Activated CD8-positive, alpha-beta memory T cell treated with anti-CD3 and anti-CD28 coated beads for 1 hour (primary cell): ENCODE measurements around the gene PPM1N.
"Not testable (repeated sequence)": the region's sequence is repeated elsewhere in the genome, so short reads cannot be mapped to it uniquely, and the experiment has no call there.

Source experiments
- DNase-seq, 2 donors: peaks; one replicate each; pipeline ENCODE4 v3.0.0-alpha.2; 2020; ENCODE audit warnings: low read depth in 1 of 2; ENCODE audit errors: extremely low read depth in 1 of 2

Gene PPM1N

DNA sequence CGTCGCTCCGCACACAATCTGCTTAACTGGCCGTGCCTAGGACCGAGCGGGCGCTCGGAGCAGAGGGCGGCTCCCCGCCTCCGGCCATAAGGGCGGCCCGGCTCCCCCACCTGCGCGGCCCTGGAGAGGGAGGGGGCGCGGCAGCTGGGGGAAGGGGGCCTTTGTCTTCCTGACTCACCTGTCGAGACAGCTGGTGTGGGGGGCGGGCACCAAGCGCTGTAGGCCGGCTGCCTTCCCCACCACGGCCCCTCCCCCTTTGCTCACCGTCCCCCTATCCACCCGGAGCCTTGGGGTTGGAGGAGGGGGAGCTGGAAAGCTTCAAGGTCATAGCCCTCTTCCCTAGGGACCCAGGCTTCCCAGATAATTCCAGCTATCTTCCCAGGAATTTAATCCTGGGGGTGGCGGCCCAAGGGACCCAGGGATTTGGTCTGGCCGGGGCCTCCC lies 10.2 kb downstream of the PPM1N start:
- DNase-seq = no peak

DNA sequence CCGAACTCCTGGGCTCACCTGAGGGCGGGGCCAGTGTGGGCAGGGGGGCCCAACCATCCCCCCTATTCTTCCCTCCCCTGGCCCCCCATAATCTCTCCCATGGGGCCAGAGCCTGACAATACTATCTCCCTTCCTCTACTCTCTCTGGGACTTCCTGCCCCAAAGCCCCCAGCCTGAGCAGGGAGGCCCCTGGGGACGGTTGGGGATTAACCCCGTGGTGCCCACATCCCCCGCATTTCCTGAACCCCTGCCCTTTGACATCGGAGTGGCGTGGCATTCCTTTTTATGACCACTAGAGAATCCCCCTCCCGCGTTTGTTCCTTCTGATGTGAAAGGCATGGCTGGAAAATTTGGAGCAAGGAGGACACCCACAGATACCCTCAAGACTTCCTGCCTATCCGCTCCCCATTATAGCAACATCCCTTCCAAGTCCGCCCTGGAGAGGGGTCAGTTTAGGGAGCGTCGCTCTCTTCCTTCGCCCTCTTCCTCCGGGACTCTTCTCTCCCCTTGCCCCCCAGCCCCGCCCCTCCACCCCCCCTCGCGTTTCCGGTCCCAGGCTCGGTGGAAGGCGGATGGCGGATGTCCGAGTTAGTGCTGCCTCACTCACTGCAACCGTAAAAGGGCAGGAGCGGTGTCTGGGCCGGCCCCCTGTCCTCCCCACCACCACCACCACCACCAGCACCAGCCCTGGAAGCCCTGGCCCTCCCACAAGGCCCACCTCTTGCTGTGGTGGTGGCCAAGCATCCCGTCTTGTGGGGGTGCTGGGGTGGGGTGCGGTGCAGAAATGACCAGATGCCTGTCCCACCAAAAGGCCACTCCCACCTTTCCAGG lies 10.8 kb downstream of the PPM1N start:
- no peak for DNase-seq

GRCh38 chr19:45509692-45510015 lies 11.4 kb downstream of the PPM1N start:
- no peak for DNase-seq

- not testable (repeated sequence) for DNase-seq
Measured at GRCh38 chr19:45510352-45510751, 12.1 kb downstream of the PPM1N start.

- no peak for DNase-seq
Measured at GRCh38 chr19:45511074-45511473, 12.8 kb downstream of the PPM1N start.

- no peak for DNase-seq
Measured at GRCh38 chr19:45512881-45513483, 14.7 kb downstream of the PPM1N start.

DNA sequence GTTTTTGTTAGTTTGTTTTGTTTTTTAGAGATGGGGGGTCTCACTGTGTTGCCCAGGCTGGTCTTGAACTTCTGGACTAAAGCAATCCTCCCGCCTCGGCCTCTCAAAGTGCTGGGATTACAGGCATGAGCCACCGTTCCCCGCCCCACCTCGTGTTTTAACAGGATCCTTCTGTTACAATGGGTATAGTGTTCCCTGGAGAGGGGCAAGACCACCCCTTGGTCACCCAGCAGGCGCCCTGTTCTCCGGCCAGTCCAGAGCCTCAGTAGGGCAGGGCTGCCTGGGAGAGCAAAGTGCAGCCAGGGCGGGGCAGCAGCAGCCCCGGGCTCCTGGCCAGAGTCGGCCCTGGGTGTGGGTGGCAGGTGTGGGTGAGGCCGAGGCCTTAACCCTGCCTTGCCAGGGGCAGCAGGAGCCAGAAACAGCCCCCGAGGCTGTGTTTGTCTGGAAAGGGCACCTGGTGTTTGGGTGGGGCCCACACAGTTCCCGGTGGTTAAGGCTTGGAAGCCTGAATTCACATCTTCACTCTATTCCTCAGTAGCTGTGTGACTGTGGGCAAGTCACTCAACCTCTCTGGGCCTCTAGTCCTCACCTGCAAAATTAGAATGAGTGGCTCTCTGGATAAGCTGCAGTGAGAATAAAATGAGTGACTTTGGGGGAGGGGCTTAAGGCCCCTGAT lies 16.3 kb downstream of the PPM1N start:
- DNase-seq = no peak

GRCh38 chr19:45515081-45515624 lies 16.9 kb downstream of the PPM1N start:
- no peak for DNase-seq

DNA sequence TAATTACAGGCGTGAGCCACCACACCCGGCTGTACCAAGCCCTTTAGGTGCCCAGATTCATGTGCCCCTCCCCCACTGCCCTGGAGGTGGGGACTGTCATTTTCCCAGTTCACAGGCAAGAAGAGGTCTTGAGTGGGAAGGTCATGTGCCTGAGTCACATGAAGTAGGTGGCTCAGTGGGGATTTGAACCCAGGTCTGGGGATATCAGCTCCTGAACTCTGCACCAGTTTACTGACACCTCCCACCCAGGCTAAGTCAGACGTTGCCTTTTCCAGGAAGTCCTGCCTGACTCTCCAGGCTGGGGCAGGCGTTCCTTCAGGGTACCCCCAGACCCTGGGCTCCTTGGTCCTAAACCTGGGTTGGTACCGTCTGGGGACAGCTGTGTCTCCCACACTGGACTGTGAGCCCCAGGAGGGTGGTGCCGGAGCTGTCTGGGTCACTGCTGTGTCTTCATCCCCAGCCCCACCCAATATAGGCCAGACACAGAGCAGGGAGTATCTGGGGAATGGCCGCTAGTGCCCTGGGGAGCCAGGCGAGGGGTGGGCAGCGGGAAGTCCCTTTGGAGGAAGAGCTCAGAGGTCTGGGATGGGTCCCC lies 17.7 kb downstream of the PPM1N start:
- no peak for DNase-seq

GRCh38 chr19:45517238-45517637 lies 19.0 kb downstream of the PPM1N start:
- DNase-seq = no peak

GRCh38 chr19:45517641-45518468 lies 19.6 kb downstream of the PPM1N start:
- no peak for DNase-seq

GRCh38 chr19:45518469-45518826 lies 20.2 kb downstream of the PPM1N start:
- DNase-seq = no peak

- no peak for DNase-seq
Measured at GRCh38 chr19:45522010-45522941, 24.0 kb downstream of the PPM1N start.

- DNase-seq = peak; percentile 37 to 44
Measured at GRCh38 chr19:45523642-45524256, 25.5 kb downstream of the PPM1N start.

- no peak for DNase-seq
Measured at GRCh38 chr19:45524575-45525129, 26.4 kb downstream of the PPM1N start.

DNA sequence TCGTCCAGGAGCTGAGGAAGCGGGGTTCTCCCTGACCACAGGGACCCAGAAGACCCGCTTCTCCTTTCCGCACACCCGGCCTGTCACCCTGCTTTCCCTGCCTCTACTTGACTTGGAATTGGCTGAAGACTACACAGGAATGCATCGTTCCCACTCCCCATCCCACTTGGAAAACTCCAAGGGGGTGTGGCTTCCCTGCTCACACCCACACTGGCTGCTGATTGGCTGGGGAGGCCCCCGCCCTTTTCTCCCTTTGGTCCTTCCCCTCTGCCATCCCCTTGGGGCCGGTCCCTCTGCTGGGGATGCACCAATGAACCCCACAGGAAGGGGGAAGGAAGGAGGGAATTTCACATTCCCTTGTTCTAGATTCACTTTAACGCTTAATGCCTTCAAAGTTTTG lies 27.9 kb downstream of the PPM1N start:
- no peak for DNase-seq

DNA sequence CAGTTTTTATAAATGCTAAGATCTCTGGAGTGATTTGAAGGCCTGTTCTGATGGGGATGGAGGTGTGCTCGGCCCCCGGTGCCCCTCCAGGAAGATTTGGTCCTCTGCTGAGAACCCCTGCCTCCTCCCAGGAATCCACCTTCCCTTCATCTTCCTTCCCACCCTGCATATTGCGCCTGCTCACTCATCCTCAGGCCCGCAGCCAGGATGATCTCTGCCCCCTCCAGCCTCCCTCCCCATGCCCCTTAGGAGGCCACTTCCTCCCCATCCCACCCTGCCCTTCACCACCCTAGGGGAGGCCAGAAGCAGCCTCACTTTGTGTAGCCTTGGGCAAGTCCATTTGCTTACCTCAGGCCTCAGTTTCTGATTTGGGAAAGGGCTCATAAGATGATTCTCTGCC lies 28.7 kb downstream of the PPM1N start:
- DNase-seq = no peak

- no peak for DNase-seq
Measured at GRCh38 chr19:45527731-45528130, 29.5 kb downstream of the PPM1N start.
